Endothelial cell of umbilical vein (primary cell): ENCODE results near the gene BMAL2. TPM values are rescaled to one million over a fixed set of nuclear protein-coding genes. Genes with fewer than 3 reads are reported as not detected.

Experiments
- BruUV-seq: library from RNA; stranded (reverse); fragments of 400-500 nt; replicated peaks from 2 replicates; lab custom pipeline; 2021; lab: Mats Ljungman, UMichigan
- CTCF ChIA-PET: fragments of 300-600, 350-600 bp; sonication (Branson Sonifier 250); formaldehyde crosslinking; loops from one replicate; lab custom pipeline; 2021; ENCODE audit warnings: antibody characterized with exemption, inconsistent platforms; lab: Charles Lee
- POLR2A ChIA-PET: fragments of 300-600, 350-600 bp; sonication (Branson Sonifier 250); formaldehyde crosslinking; loops from one replicate; lab custom pipeline; 2021; ENCODE audit warnings: antibody characterized with exemption, inconsistent platforms; lab: Charles Lee
- DNase-seq: peaks from one replicate; pipeline ENCODE4 v3.0.0-alpha.2; 2011; ENCODE audit warnings: low read depth, low spot score
- FAIRE-seq: peaks from 2 replicates; lab custom pipeline; 2011; peaks lifted over from hg19 to GRCh38; lab: Jason Lieb, UNC
- H2AFZ ChIP-seq: 2 replicates; pipeline ENCODE4 v1.6.0; 2012; ENCODE audit warnings: low read depth, low read length, control low read depth, inconsistent platforms
- H3K27ac ChIP-seq: 2 replicates; pipeline ENCODE4 v1.5.1; 2011; ENCODE audit warnings: low read depth, mild to moderate bottlenecking, control low read depth, low read length, moderate library complexity; ENCODE audit not compliant: insufficient read depth
- H3K27me3 ChIP-seq, 2 experiments: 2 replicates each; pipeline versions ENCODE4 v1.6.0 to v1.6.1; 2011; ENCODE audit warnings: low read length in 2 of 2, mixed read lengths in 1 of 2; ENCODE audit not compliant: control insufficient read depth in 2 of 2, insufficient read depth in 2 of 2
- H3K36me3 ChIP-seq, 2 experiments: 2 replicates in 1 of 2; 3 replicates in 1 of 2; pipeline ENCODE4 v1.5.1; 2011; ENCODE audit warnings: low read length in 2 of 2, mild to moderate bottlenecking in 1 of 2, moderate library complexity in 1 of 2; ENCODE audit not compliant: control insufficient read depth in 2 of 2, insufficient read depth in 2 of 2; ENCODE audit errors: extremely low read depth in 1 of 2
- H3K4me1 ChIP-seq: 3 replicates; pipeline ENCODE4 v1.5.1; 2011; ENCODE audit warnings: mild to moderate bottlenecking, low read length; ENCODE audit not compliant: control insufficient read depth, insufficient read depth; ENCODE audit errors: extremely low read depth
- H3K4me2 ChIP-seq: 2 replicates; pipeline ENCODE4 v1.6.1; 2011; ENCODE audit warnings: low read length, control low read depth, mixed read lengths; ENCODE audit not compliant: insufficient read depth
- H3K4me3 ChIP-seq, 3 experiments: fragments of 200-600 bp in 1 of 3; sonication (generic), shearing (Covaris generic) in 1 of 3; replicated peaks in 1 of 3; 2 replicates each; pipeline ENCODE4 v1.5.1; 2011 to 2016; ENCODE audit warnings: control low read depth in 3 of 3, low read length in 3 of 3, mild to moderate bottlenecking in 2 of 3, inconsistent platforms in 1 of 3, low read depth in 1 of 3, moderate library complexity in 1 of 3; ENCODE audit not compliant: insufficient read depth in 1 of 3
- H3K79me2 ChIP-seq: 2 replicates; pipeline ENCODE4 v1.6.0; 2012; ENCODE audit warnings: low read length, inconsistent platforms; ENCODE audit not compliant: control insufficient read depth, insufficient read depth
- H3K9ac ChIP-seq: replicated peaks from 2 replicates; pipeline ENCODE3; 2011; ENCODE audit warnings: low read length, control low read depth; ENCODE audit not compliant: insufficient read depth; ENCODE audit errors: extremely low read depth
- H3K9me1 ChIP-seq: replicated peaks from 3 replicates; pipeline ENCODE4 v1.6.0; 2011; ENCODE audit warnings: mild to moderate bottlenecking, low read length; ENCODE audit not compliant: control insufficient read depth, insufficient read depth; ENCODE audit errors: extremely low read depth
- H3K9me3 ChIP-seq: replicated peaks from 2 replicates; pipeline ENCODE4 v1.5.1; 2012; ENCODE audit warnings: low read length, inconsistent platforms; ENCODE audit not compliant: control insufficient read depth, insufficient read depth
- H4K20me1 ChIP-seq: replicated peaks from 2 replicates; pipeline ENCODE3; 2011; ENCODE audit warnings: mild to moderate bottlenecking, low read length; ENCODE audit not compliant: control insufficient read depth, insufficient read depth; ENCODE audit errors: extremely low read depth
- CTCF ChIP-seq, 2 donors: IDR thresholded peaks; 1 replicate in 1 of 2; 2 replicates in 1 of 2; pipeline ENCODE4 v1.5.1; 2011; ENCODE audit warnings: low read length in 2 of 2, mild to moderate bottlenecking in 2 of 2, moderate library complexity in 2 of 2, control low read depth in 1 of 2, inconsistent platforms in 1 of 2, low read depth in 1 of 2; ENCODE audit not compliant: insufficient read depth in 1 of 2; ENCODE audit errors: extremely low read depth in 1 of 2
- EZH2 ChIP-seq: IDR thresholded peaks from 2 replicates; pipeline ENCODE4 v1.6.1; 2012; ENCODE audit warnings: borderline replicate concordance, low read depth, mild to moderate bottlenecking, moderate library complexity, low read length, inconsistent platforms; ENCODE audit not compliant: severe bottlenecking
- FOS ChIP-seq: IDR thresholded peaks from 2 replicates; pipeline ENCODE4 v1.6.1; 2011; ENCODE audit warnings: mild to moderate bottlenecking, low read length, moderate library complexity, borderline replicate concordance; ENCODE audit not compliant: insufficient read depth
- GATA2 ChIP-seq: IDR thresholded peaks from 2 replicates; pipeline ENCODE4 v1.7.0; 2011; ENCODE audit warnings: low read depth, mild to moderate bottlenecking, moderate library complexity, mixed read lengths, low read length; ENCODE audit not compliant: insufficient read length, insufficient read depth
- JUN ChIP-seq: IDR thresholded peaks from 2 replicates; pipeline ENCODE4 v1.6.1; 2011; ENCODE audit warnings: borderline replicate concordance, low read depth; ENCODE audit not compliant: insufficient read length, insufficient read depth
- MAX ChIP-seq: IDR thresholded peaks from 2 replicates; pipeline ENCODE4 v1.6.1; 2011; ENCODE audit not compliant: insufficient read depth, insufficient read length
- MYC ChIP-seq: IDR thresholded peaks from one replicate; pipeline ENCODE4 v1.6.1; 2011; ENCODE audit warnings: mild to moderate bottlenecking, low read depth, low read length
- POLR2A ChIP-seq: IDR thresholded peaks from 2 replicates; pipeline ENCODE4 v1.6.1; 2012; ENCODE audit warnings: low read depth, mild to moderate bottlenecking, control low read depth, low read length
- POLR2AphosphoS5 ChIP-seq: IDR thresholded peaks from 2 replicates; pipeline ENCODE4 v1.6.1; 2012; ENCODE audit warnings: low read depth, mild to moderate bottlenecking, control low read depth, low read length, moderate library complexity; ENCODE audit not compliant: insufficient read depth
- dilution Hi-C: fragments of 300-500 bp; cut with MboI; formaldehyde crosslinking; loops from one replicate; pipeline ENCODE4 v1.15.0; 2019; ENCODE audit warnings: low sequenced_read_pairs; ENCODE audit not compliant: extremely low pct_ligation_motif_present
- intact Hi-C: fragments of 100-400 bp; cut with micrococcal nuclease; formaldehyde crosslinking; loops from one replicate; pipeline ENCODE4 v1.10.0; 2022
- polyA plus RNA-seq, 4 experiments: library from polyadenylated mRNA; depleted of rRNA in 3 of 4; stranded (reverse) in 3 of 4; unstranded in 1 of 4; fragments of >200 nt; gene quantifications; 2 replicates each; pipeline versions ENCODE4 v1.2.1 to v1.2.3, GENCODE V29; 2011 to 2012; ENCODE audit warnings: missing spikeins in 1 of 4
- total RNA-seq: library from RNA; stranded (reverse); gene quantifications from 2 replicates; pipeline ENCODE4 v1.2.3, GENCODE V29; 2021

The BMAL2 gene
- total and polyA plus RNA-seq, 2 donors (not counting 3 experiments of a cell fraction or from before 2014, with no cell fraction given) = 5.9 to 33.3 TPM

DNA sequence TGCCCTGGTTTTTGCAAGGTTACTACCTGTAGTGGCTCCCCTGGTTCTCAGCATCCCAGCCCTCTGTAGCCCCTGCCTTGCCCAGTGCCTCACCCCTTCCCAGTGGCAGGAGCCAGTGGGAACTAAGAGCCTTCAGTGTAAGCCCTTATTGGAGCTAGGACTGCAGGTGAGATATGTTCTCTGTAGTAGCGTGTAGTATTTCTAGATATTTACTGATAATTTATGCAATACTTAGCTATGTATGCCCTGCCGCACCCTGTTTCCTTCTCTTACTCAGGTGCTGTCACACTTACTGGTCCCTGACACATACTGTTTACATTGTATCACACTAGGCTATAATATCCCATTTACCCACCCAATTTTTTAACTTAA is 3.6 kb downstream of the BMAL2 start:
- Histone ChIP-seq H4K20me1 (no peaks in the 10 kb centered on the region), H3K4me2 (no peak overlapping the region), H3K9me3 (no peaks in the 10 kb centered on the region), H3K27me3 (no peaks in the 10 kb centered on the region), H3K36me3 (no peaks in the 10 kb centered on the region), H3K9me1 (no peaks in the 10 kb centered on the region), H3K27ac (no peak overlapping the region), H3K79me2 (peaks cover 76% of the 10 kb centered on the region), H2AFZ (no peak overlapping the region), H3K4me1 (peaks cover 19% of the 10 kb centered on the region), H3K9ac (no peak overlapping the region), H3K4me3 (no peak overlapping the region)
- ChIA-PET CTCF (no interaction called here), POLR2A (no interaction called here)
- dilution Hi-C loops = no loop called here
- intact Hi-C loops = no loop called here
- no peak for DNase-seq
- TF ChIP-seq GATA2 = no peak
- TF ChIP-seq FOS = no peak
- no peak for TF ChIP-seq EZH2
- no peak for TF ChIP-seq POLR2A
- no peak for TF ChIP-seq POLR2AphosphoS5
- TF ChIP-seq MAX = no peak
- TF ChIP-seq JUN = no peak
- TF ChIP-seq MYC = no peak
- no peak for TF ChIP-seq CTCF (IDR thresholded peaks at IDR 0.05; ENCODE audit: extremely low read depth in 1 of 2, insufficient read depth in 1 of 2, low read depth in 1 of 2, low read length in 2 of 2)
- no TSS peak for BruUV-seq
- no peak for FAIRE-seq
